K562 (cell line): ENCODE data around the gene MBNL1. TPM values are rescaled to one million over a fixed set of nuclear protein-coding genes. Genes with fewer than 3 reads are reported as not detected.

Experiments used
- ATAC-seq: fragments of 200-7000 bp; cut with Tn5 transposase; 3 replicates; pipeline ENCODE4 v1.9.1; 2020; ENCODE audit warnings: moderate library complexity
- BruUV-seq: library from RNA; stranded (reverse); fragments of 400-500 nt; replicated peaks from 2 replicates; lab custom pipeline; 2021; lab: Mats Ljungman, UMichigan
- CTCF ChIA-PET: fragments of 300-600 bp; formaldehyde crosslinking; extraction: SDS; loops from one replicate; lab custom pipeline; 2021; ENCODE audit warnings: low intra/inter-chr PET ratio; lab: Yijun Ruan, JAX
- POLR2A ChIA-PET: fragments of 300-600, 350-650 bp; sonication (Branson Sonifier 250); formaldehyde crosslinking; extraction: SDS; loops from one replicate; lab custom pipeline; 2021; ENCODE audit warnings: antibody characterized with exemption, inconsistent platforms; lab: Yijun Ruan, JAX
- DNase-seq, 4 experiments: peaks; one replicate each; pipeline versions ENCODE4 v3.0.0 to v3.0.0-alpha.2; 2011 to 2018; ENCODE audit warnings: low spot score in 3 of 4, mixed read lengths in 3 of 4; ENCODE audit errors: extremely low read depth in 1 of 4
- FAIRE-seq: peaks from 2 replicates; lab custom pipeline; 2011; peaks lifted over from hg19 to GRCh38; lab: Jason Lieb, UNC
- H2AFZ ChIP-seq: 2 replicates; pipeline ENCODE4 v1.6.0; 2011; ENCODE audit warnings: low read depth, low read length, control low read depth, inconsistent platforms
- H3K27ac ChIP-seq: fragments of 200-600 bp; 3 replicates; pipeline ENCODE4 v1.8.0; 2011; ENCODE audit warnings: low read depth, mild to moderate bottlenecking, control low read depth, inconsistent platforms, low read length, moderate library complexity, mixed read lengths; ENCODE audit errors: extremely low read depth
- H3K27me3 ChIP-seq, 2 experiments: fragments of 300-600 bp in 1 of 2; 2 replicates in 1 of 2; 3 replicates in 1 of 2; pipeline versions ENCODE4 v1.6.0 to v1.8.0; 2011; ENCODE audit warnings: inconsistent platforms in 2 of 2, low read length in 2 of 2, mild to moderate bottlenecking in 1 of 2, mixed read lengths in 1 of 2, moderate library complexity in 1 of 2; ENCODE audit not compliant: control insufficient read depth in 2 of 2, insufficient read depth in 2 of 2
- H3K36me3 ChIP-seq: fragments of 300-600 bp; 3 replicates; pipeline ENCODE4 v1.8.0; 2011; ENCODE audit warnings: mild to moderate bottlenecking, low read length, inconsistent platforms; ENCODE audit not compliant: control insufficient read depth, insufficient read depth
- H3K4me1 ChIP-seq, 2 experiments: fragments of 200-600 bp in 1 of 2; replicated peaks in 1 of 2; 2 replicates in 1 of 2; 3 replicates in 1 of 2; pipeline versions ENCODE4 v1.5.1 to v1.8.0; 2011; ENCODE audit warnings: inconsistent platforms in 2 of 2, low read length in 2 of 2, mild to moderate bottlenecking in 1 of 2, mixed read lengths in 1 of 2, moderate library complexity in 1 of 2; ENCODE audit not compliant: control insufficient read depth in 2 of 2, insufficient read depth in 2 of 2
- H3K4me2 ChIP-seq: 2 replicates; pipeline ENCODE4 v1.6.1; 2011; ENCODE audit warnings: low read length, control low read depth, inconsistent platforms, mixed read lengths; ENCODE audit not compliant: insufficient read depth
- H3K4me3 ChIP-seq: fragments of 200-600 bp; sonication (generic), shearing (Covaris generic); 2 replicates; pipeline ENCODE4 v1.5.1; 2016; ENCODE audit warnings: control low read depth, inconsistent platforms
- H3K79me2 ChIP-seq: fragments of 200-600 bp; 3 replicates; pipeline ENCODE4 v1.8.0; 2011; ENCODE audit warnings: low read length, inconsistent platforms; ENCODE audit not compliant: control insufficient read depth, insufficient read depth
- H3K9ac ChIP-seq, 2 experiments: 2 replicates each; pipeline versions ENCODE4 v1.6.0 to v1.6.1; 2011; ENCODE audit warnings: low read depth in 2 of 2, low read length in 2 of 2, control low read depth in 1 of 2, inconsistent platforms in 1 of 2, mild to moderate bottlenecking in 1 of 2, mixed read lengths in 1 of 2; ENCODE audit not compliant: insufficient read depth in 1 of 2
- H3K9me1 ChIP-seq: one replicate; pipeline ENCODE4 v1.6.0; 2011; ENCODE audit warnings: inconsistent platforms, mild to moderate bottlenecking, low read length, moderate library complexity; ENCODE audit not compliant: control insufficient read depth, insufficient read depth
- H3K9me3 ChIP-seq: replicated peaks from 2 replicates; pipeline ENCODE4 v1.5.1; 2011; ENCODE audit warnings: low read depth, low read length, inconsistent platforms; ENCODE audit not compliant: control insufficient read depth, insufficient read depth
- H4K20me1 ChIP-seq: replicated peaks from 2 replicates; pipeline ENCODE4 v1.6.1; 2011; ENCODE audit warnings: low read length, inconsistent platforms, mixed read lengths; ENCODE audit not compliant: control insufficient read depth, insufficient read depth
- CBFB ChIP-seq: sonication (generic); formaldehyde crosslinking; IDR thresholded peaks from 2 replicates; pipeline ENCODE4 v1.4.0; 2020; ENCODE audit warnings: mild to moderate bottlenecking, missing genetic modification reagents
- ILK ChIP-seq: fragments of 450-650 bp; IDR thresholded peaks from 2 replicates; pipeline ENCODE4 v1.6.1; 2016; ENCODE audit warnings: missing genetic modification characterization, low read depth, mild to moderate bottlenecking, missing compliant biosample characterization, moderate library complexity, borderline replicate concordance
- MBD2 ChIP-seq: sonication (generic); IDR thresholded peaks from 2 replicates; pipeline ENCODE4 v1.6.1; 2016; ENCODE audit warnings: low read depth, borderline replicate concordance
- NCOA4 ChIP-seq: fragments of 450-650 bp; IDR thresholded peaks from 2 replicates; pipeline ENCODE4 v1.6.1; 2018; ENCODE audit warnings: mild to moderate bottlenecking; ENCODE audit not compliant: partially characterized antibody
- RFX5 ChIP-seq: IDR thresholded peaks from 2 replicates; pipeline ENCODE4 v1.6.1; 2011; ENCODE audit warnings: low read depth, mild to moderate bottlenecking, improper control_type of control experiment, low read length
- SP2 ChIP-seq: IDR thresholded peaks from 2 replicates; pipeline ENCODE4 v1.6.1; 2011; ENCODE audit warnings: mild to moderate bottlenecking, low read depth, low read length, moderate library complexity; ENCODE audit not compliant: poor library complexity, severe bottlenecking; ENCODE audit errors: extremely low read depth
- ZNF274 ChIP-seq: IDR thresholded peaks from 2 replicates; pipeline ENCODE4 v1.6.1; 2011; ENCODE audit warnings: low read depth, mild to moderate bottlenecking, low read length, moderate library complexity, borderline replicate concordance
- ZNF354B ChIP-seq: fragments of 250-450 bp; sonication (Bioruptor Pico); IDR thresholded peaks from 2 replicates; pipeline ENCODE4 v1.4.0; 2020
- ZNF583 ChIP-seq: fragments of 250-450 bp; sonication (Bioruptor Pico); IDR thresholded peaks from 2 replicates; pipeline ENCODE4 v1.4.0; 2020
- WGBS: fragments of 100-300 bp; shearing (Covaris generic); methylation state at CpG from one replicate; pipeline ENCODE4 v1.1.6; 2016; ENCODE audit warnings: low coverage, mixed read lengths; ENCODE audit not compliant: insufficient coverage; ENCODE audit errors: missing lambda C conversion rate; 5-methylcytosine and 5-hydroxymethylcytosine counted together
- in situ Hi-C: fragments of 300-500 bp; cut with MboI; formaldehyde crosslinking; loops from 4 replicates; pipeline ENCODE4 v1.15.0; 2018; ENCODE audit warnings: inconsistent platforms, mixed read lengths
- intact Hi-C: fragments of 100-400 bp; cut with micrococcal nuclease; formaldehyde crosslinking; loops from 2 replicates; pipeline ENCODE4 v1.14.2; 2022
- polyA plus RNA-seq, 8 experiments: library from polyadenylated mRNA; depleted of rRNA in 4 of 8; stranded (reverse) in 5 of 8; unstranded in 3 of 8; fragments of >200 nt; fragmentation: Nextera tagmentation in 2 of 8; fragmentation: Illumina TruSeq in 1 of 8; extraction: Ambion mirVana in 2 of 8; extraction: Trizol in 1 of 8; gene quantifications; 2 replicates each; pipeline versions ENCODE4 v1.2.1 to v1.2.3, GENCODE V29; 2011 to 2014; ENCODE audit warnings: inconsistent platforms in 1 of 8, missing spikeins in 1 of 8
- total RNA-seq, 7 experiments: library from RNA; depleted of rRNA in 6 of 7; stranded (reverse); fragments of >200 nt in 6 of 7; fragmentation: Illumina TruSeq in 2 of 7; extraction: Trizol in 2 of 7; gene quantifications; 2 replicates each; pipeline versions ENCODE4 v1.2.1 to v1.2.3, GENCODE V29; 2011 to 2021; ENCODE audit warnings: low replicate concordance in 1 of 7
- TF ChIP-seq, protein P1 (sequence below), 2 experiments: fragments of 450-650 bp in 1 of 2; sonication (generic) in 1 of 2; formaldehyde crosslinking in 1 of 2; IDR thresholded peaks in 1 of 2; conservative IDR thresholded peaks in 1 of 2; 2 replicates each; pipeline versions ENCODE4 v1.6.1 to v1.8.1; 2016 to 2023; ENCODE audit warnings: mild to moderate bottlenecking in 2 of 2, moderate library complexity in 2 of 2, inconsistent platforms in 1 of 2, missing genetic modification reagents in 1 of 2
- TF ChIP-seq, protein P2 (sequence below): fragments of 450-650 bp; IDR thresholded peaks from 2 replicates; pipeline ENCODE4 v1.6.1; 2017; ENCODE audit warnings: antibody characterized with exemption, mild to moderate bottlenecking

Gene MBNL1
- total and polyA plus RNA-seq, 9 of the 15 experiments (the other 6 are each of a cell fraction or from before 2014, with no cell fraction given) = 70.3 to 243 (median 220) TPM

DNA sequence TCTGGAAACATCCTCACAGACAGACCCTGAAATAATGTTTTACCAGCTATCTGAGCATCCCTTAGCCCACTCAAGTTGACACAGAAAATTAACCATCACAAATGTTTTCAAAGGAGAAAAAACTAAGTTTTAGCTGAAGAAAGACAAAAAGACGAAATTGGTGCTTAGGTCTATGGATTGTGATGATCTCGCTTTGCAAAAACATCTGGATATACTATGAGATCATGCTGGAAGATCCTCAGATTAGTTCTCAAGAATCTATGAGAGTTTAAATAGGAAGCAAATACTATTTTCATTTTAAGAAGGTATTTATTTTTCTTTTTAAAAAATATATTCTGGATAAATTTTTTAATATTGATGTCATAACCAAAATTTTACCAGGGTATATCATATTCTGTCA is 42.6 kb upstream of the MBNL1 start:
- DNase-seq (no peak), FAIRE-seq (no peak), ATAC-seq (no peak)
- no peak overlapping the region for H3K4me3 ChIP-seq
- in situ Hi-C loops (no loop called here), intact Hi-C loops (no loop called here)
- no TSS peak for BruUV-seq
- no peak overlapping the region for H3K27ac ChIP-seq
- TF ChIP-seq, protein P1, sequence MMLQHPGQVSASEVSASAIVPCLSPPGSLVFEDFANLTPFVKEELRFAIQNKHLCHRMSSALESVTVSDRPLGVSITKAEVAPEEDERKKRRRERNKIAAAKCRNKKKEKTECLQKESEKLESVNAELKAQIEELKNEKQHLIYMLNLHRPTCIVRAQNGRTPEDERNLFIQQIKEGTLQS (IDR thresholded peaks at IDR 0.05) = peak; percentile 27; the same call in 1 of the 2 replicates
- TF ChIP-seq, protein P1 (CRISPR knock-in tag; conservative IDR thresholded peaks at IDR 0.05) = no peak
- TF ChIP-seq MBD2 = no peak
- no peak for TF ChIP-seq ILK (tag)
- H2AFZ ChIP-seq = no peak overlapping the region
- H4K20me1 ChIP-seq = no peaks in the 10 kb centered on the region
- H3K4me1 ChIP-seq = no peaks in the 10 kb centered on the region
- no peaks in the 10 kb centered on the region for H3K27me3 ChIP-seq
- WGBS = 45% methylated on average over 2 of the region's 2 CpGs
- H3K9ac ChIP-seq = no peak overlapping the region
- H3K9me3 ChIP-seq = no peaks in the 10 kb centered on the region
- no peak overlapping the region for H3K4me2 ChIP-seq
- no peaks in the 10 kb centered on the region for H3K9me1 ChIP-seq
- POLR2A ChIA-PET = no interaction called here
- H3K79me2 ChIP-seq = no peaks in the 10 kb centered on the region
- no peaks in the 10 kb centered on the region for H3K36me3 ChIP-seq
- CTCF ChIA-PET = no interaction called here

DNA sequence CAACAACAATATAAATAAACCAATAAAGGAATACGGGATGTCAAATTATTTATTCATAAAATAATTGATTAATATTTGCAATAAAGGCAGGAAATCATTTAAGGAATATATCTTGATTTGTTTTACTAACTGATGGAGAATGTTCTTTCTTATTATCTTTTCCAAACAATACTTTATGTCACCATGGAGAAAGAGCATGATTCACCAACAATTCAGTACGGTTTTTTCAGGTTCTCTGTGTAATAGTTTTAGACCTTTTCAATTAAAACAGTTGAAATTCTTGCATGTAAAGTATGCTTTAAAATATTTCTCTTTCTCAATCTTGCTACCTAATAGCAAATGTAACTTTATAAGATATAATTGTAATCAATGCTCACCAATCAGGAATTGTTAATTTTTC is 41.7 kb upstream of the MBNL1 start:
- BruUV-seq = no TSS peak
- Histone ChIP-seq H2AFZ (no peak overlapping the region), H3K36me3 (no peaks in the 10 kb centered on the region), H3K27ac (no peak overlapping the region), H4K20me1 (no peaks in the 10 kb centered on the region), H3K4me1 (no peaks in the 10 kb centered on the region), H3K27me3 (no peaks in the 10 kb centered on the region), H3K9ac (no peak overlapping the region), H3K4me2 (no peak overlapping the region), H3K9me1 (no peaks in the 10 kb centered on the region), H3K9me3 (no peaks in the 10 kb centered on the region), H3K4me3 (no peak overlapping the region), H3K79me2 (no peaks in the 10 kb centered on the region)
- DNase-seq = no peak
- ChIA-PET POLR2A (interaction anchor here (0.6 kb wide), 1 partner anchor 17 kb away, joined by 3 read pairs; no protein-coding TSS in a partner anchor), CTCF (no interaction called here)
- WGBS = 64% methylated on average over 2 of the region's 2 CpGs
- intact Hi-C loops = no loop called here
- in situ Hi-C loops = no loop called here
- ATAC-seq = no peak
- no peak for FAIRE-seq
- TF ChIP-seq RFX5 (no peak), NCOA4 (no peak), ZNF583 (CRISPR knock-in tag) (no peak), SP2 (no peak), ZNF354B (no peak), ZNF274 (no peak), CBFB (CRISPR knock-in tag) (no peak)
- TF ChIP-seq, protein P2, sequence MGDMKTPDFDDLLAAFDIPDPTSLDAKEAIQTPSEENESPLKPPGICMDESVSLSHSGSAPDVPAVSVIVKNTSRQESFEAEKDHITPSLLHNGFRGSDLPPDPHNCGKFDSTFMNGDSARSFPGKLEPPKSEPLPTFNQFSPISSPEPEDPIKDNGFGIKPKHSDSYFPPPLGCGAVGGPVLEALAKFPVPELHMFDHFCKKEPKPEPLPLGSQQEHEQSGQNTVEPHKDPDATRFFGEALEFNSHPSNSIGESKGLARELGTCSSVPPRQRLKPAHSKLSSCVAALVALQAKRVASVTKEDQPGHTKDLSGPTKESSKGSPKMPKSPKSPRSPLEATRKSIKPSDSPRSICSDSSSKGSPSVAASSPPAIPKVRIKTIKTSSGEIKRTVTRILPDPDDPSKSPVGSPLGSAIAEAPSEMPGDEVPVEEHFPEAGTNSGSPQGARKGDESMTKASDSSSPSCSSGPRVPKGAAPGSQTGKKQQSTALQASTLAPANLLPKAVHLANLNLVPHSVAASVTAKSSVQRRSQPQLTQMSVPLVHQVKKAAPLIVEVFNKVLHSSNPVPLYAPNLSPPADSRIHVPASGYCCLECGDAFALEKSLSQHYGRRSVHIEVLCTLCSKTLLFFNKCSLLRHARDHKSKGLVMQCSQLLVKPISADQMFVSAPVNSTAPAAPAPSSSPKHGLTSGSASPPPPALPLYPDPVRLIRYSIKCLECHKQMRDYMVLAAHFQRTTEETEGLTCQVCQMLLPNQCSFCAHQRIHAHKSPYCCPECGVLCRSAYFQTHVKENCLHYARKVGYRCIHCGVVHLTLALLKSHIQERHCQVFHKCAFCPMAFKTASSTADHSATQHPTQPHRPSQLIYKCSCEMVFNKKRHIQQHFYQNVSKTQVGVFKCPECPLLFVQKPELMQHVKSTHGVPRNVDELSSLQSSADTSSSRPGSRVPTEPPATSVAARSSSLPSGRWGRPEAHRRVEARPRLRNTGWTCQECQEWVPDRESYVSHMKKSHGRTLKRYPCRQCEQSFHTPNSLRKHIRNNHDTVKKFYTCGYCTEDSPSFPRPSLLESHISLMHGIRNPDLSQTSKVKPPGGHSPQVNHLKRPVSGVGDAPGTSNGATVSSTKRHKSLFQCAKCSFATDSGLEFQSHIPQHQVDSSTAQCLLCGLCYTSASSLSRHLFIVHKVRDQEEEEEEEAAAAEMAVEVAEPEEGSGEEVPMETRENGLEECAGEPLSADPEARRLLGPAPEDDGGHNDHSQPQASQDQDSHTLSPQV = no peak
